ENCODE data around the gene AQP9.
"Not testable (repeated sequence)": the region's sequence is repeated elsewhere in the genome, so short reads cannot be mapped to it uniquely, and the experiment has no call there.

AQP9 gene

GRCh38 chr15:58110999-58111717 lies 27.0 kb upstream of the AQP9 start:
- CTCF ChIA-PET = no interaction called here
- DNase-seq (ENCODE audit: extremely low spot score) = no peak
- POLR2A ChIA-PET = no interaction called here
- no peak for TF ChIP-seq CTCF (IDR thresholded peaks at IDR 0.05; ENCODE audit: control extremely low read depth, extremely low read depth, low read depth, missing control alignments)

- ChIA-PET POLR2A (no interaction called here), CTCF (interaction anchor here (0.9 kb wide), 1 partner anchor 12 kb away, joined by 3 read pairs; no protein-coding TSS in a partner anchor)
- DNase-seq (ENCODE audit: extremely low spot score) = no peak
- no peak for TF ChIP-seq CTCF (IDR thresholded peaks at IDR 0.05; ENCODE audit: control extremely low read depth, extremely low read depth, low read depth, missing control alignments)
Observed at GRCh38 chr15:58111718-58112104, 26.5 kb upstream of the AQP9 start.

- POLR2A ChIA-PET; DNase-seq (ENCODE audit: extremely low spot score): not testable (repeated sequence)
- CTCF ChIA-PET = interaction anchor here (1.1 kb wide), 1 partner anchor 68 kb away, joined by 3 read pairs; no protein-coding TSS in a partner anchor
Observed at GRCh38 chr15:58113358-58113757, 24.8 kb upstream of the AQP9 start.

GRCh38 chr15:58114388-58114787 lies 23.8 kb upstream of the AQP9 start:
- no peak for TF ChIP-seq CTCF (IDR thresholded peaks at IDR 0.05; ENCODE audit: control extremely low read depth, extremely low read depth, low read depth, missing control alignments)
- no peak for DNase-seq (ENCODE audit: extremely low spot score)
- CTCF ChIA-PET = interaction anchor here (1.1 kb wide), 1 partner anchor 67 kb away, joined by 3 read pairs; no protein-coding TSS in a partner anchor
- POLR2A ChIA-PET = no interaction called here

- ChIA-PET POLR2A (no interaction called here), CTCF (no interaction called here)
- no peak for DNase-seq (ENCODE audit: extremely low spot score)
- TF ChIP-seq CTCF (IDR thresholded peaks at IDR 0.05; ENCODE audit: control extremely low read depth, extremely low read depth, low read depth, missing control alignments) = no peak
Observed at GRCh38 chr15:58114812-58115211, 23.4 kb upstream of the AQP9 start.

GRCh38 chr15:58115692-58116091 lies 22.5 kb upstream of the AQP9 start:
- no peak for TF ChIP-seq CTCF (IDR thresholded peaks at IDR 0.05; ENCODE audit: control extremely low read depth, extremely low read depth, low read depth, missing control alignments)
- POLR2A ChIA-PET = no interaction called here
- CTCF ChIA-PET = no interaction called here
- DNase-seq (ENCODE audit: extremely low spot score) = no peak

- no peak for DNase-seq (ENCODE audit: extremely low spot score)
- ChIA-PET CTCF (no interaction called here), POLR2A (no interaction called here)
- TF ChIP-seq CTCF (IDR thresholded peaks at IDR 0.05; ENCODE audit: control extremely low read depth, extremely low read depth, low read depth, missing control alignments) = no peak
Observed at GRCh38 chr15:58117619-58118018, 20.6 kb upstream of the AQP9 start.

Measured in GM10248 (cell line).